Activated CD8-positive, alpha-beta memory T cell treated with anti-CD3 and anti-CD28 coated beads for 48 hours (primary cell): ENCODE results near the gene NELFCD.
"Not testable (repeated sequence)": the region's sequence is repeated elsewhere in the genome, so short reads cannot be mapped to it uniquely, and the experiment has no call there.

Experiments
- DNase-seq, 3 experiments: peaks; one replicate each; pipeline ENCODE4 v3.0.0-alpha.2; 2020; ENCODE audit warnings: low read depth in 2 of 3, low spot score in 2 of 3

NELFCD gene

DNA sequence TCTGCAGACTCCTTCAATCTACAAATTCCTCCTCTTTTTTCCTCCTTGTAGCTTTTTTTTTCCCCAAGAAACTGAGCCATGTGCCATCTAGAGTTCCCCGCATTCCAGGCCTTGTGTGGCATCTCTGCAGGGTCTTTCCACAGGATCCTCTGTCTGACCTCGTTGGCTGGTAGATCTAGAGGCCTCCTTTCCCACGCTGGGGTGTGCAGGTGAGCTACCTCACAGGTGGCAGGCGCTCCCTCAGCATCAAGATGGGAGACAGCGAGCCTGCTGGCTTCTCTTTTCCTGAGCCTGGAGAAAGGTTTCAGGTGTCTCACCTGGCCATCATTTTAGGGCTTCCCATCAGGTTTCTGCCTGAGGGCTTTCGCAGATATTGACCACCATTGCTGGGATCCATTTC, 9.6 kb upstream of the NELFCD start:
- no peak for DNase-seq

- no peak for DNase-seq
Observed at GRCh38 chr20:58973179-58973578, 7.9 kb upstream of the NELFCD start.

DNA sequence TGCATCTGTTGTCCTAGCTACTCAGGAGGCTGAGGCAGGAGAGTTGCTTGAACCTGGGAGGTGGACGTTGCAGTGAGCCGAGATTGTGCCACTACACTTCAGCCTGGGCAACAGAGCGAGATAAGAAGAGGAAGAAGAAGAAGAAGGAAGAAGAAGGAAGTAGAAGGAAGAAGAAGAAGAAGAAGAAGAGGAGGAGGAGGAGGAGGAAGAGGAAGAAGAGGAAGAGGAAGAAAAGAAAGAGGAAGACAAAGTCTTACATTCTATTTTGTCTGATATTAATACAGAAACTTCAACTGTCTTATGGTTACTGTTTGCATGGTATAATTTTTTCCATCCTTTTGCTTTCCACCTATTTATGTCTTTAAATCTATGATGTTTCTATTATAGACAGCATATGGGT, 7.2 kb upstream of the NELFCD start:
- DNase-seq: no peak

DNA sequence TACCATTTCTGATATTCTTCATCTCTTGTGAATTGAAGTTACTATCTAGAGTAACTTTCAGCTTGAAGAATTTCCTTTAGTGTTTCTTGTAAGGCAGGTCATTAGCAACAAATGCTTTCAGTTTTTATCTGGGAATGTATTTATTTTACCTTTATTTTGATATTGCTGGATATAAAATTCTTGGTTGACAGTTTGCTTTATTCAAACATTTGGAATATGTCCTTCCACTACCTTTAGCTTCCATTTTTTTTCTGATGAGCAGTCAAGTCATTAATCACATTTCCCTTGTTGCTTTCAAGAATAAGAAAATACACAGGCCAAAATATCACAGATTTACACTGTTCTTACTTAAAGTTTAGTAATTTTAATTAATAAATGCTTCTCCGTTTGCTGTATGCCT, 5.7 kb upstream of the NELFCD start:
- no peak for DNase-seq

- DNase-seq: no peak
Observed at GRCh38 chr20:58976061-58976730, 4.9 kb upstream of the NELFCD start.

- DNase-seq: no peak
Observed at GRCh38 chr20:58978351-58979190, 2.5 kb upstream of the NELFCD start.

DNA sequence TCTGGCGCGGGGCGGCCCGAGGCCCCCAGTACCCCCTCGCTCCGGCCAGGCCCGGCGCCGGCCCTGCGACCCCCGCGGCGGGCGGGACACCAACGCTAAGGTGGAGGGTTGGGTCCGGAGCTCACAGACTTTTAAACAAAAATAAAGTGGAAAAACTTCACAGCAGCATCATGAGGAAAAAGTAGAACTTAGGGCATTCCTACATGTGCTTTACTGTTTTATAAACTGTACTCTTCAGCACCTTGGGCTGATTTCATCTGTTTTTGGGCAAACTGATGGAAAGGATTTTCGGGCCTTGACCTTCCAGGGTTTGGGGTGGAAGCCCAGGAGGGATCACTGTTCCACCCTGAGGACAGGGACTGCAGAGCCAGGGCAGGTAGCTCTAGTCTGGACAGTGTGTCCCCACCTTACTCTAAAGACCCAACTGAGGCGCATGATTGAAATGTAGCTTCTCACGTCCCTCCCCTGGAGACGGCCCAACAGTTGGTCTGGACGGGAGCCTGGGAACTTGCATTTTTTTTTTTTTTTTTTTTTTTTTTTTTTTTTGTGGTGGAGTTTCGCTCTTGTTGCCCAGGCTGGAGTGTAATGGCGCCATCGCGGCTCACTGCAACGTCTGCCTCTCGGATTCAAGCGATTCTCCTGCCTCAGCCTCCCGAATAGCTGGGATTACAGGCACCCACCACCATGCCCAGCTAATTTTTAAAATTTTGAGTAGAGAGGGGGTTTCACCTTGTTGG, 740 bp downstream of the NELFCD start:
- DNase-seq: no peak

- DNase-seq: no peak
Observed at GRCh38 chr20:58982406-58983114, 1.5 kb downstream of the NELFCD start.

DNA sequence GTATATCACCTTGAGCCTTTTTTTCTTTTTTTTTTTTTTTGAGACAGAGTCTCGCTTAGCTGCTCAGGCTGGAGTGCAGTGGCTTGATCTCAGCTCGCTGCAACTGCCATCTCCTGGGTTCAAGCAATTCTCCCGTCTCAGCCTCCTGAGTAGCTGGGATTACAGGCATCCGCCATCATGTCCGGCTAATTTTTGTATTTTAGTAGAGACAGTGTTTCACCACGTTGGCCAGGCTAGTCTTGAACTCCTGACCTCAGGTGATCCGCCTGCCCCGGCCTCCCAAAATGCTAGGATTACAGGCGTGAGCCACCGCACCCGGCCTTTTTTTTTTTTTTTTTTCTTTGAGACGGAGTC, 2.0 kb downstream of the NELFCD start:
- DNase-seq: not testable (repeated sequence)

GRCh38 chr20:58984691-58985090, 3.6 kb downstream of the NELFCD start:
- no peak for DNase-seq

GRCh38 chr20:58985656-58986055, 4.6 kb downstream of the NELFCD start:
- no peak for DNase-seq

DNA sequence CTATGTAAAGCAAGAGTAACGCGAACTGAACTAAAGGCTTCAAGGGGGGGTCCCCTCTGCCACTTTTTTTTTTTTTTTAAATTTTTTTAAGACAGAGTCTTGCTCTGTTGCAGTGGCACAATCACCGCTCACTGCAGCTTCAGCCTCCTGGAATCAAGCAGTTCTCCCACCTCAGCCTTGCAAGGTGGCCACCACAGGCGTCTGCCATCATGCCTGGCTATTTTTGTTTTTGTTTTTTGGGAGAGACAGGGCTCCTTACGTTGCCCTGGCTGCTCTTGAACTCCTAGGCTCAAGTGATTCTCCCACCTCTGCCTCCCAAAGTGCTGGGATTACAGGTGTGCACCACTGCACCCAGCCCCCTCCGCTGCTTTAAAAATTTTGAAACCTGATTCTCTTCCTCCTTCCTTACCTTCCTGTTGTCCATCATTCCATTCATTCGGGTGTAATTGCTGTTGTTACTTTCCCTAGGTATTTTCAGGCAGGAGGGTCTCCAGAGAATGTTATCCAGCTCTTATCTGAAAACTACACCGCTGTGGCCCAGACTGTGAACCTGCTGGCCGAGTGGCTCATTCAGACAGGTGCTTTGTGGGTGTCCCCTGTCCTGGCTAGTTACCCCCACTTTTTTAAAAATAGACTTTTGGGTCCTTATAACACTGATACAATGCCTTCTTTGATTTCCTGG, 5.4 kb downstream of the NELFCD start:
- no peak for DNase-seq

- no peak for DNase-seq
Observed at GRCh38 chr20:58986968-58987517, 6.0 kb downstream of the NELFCD start.

- DNase-seq: no peak
Observed at GRCh38 chr20:58987790-58988564, 6.9 kb downstream of the NELFCD start.

DNA sequence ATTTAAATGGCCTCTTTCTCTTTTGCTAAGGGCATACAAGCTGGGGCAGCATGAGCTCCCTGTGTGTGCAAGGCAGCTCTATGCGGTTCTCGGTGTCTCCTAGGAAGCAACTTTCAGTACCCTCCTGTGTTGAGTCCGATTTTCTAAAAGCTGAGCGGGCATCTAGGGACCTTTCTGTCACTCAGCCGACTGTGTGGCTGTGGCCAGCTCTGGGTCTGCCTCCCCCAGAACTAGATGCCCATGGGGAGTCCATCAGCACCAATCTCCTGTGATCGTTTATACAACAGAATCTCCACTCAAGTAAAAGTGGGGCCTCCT, 7.5 kb downstream of the NELFCD start:
- DNase-seq: no peak

DNA sequence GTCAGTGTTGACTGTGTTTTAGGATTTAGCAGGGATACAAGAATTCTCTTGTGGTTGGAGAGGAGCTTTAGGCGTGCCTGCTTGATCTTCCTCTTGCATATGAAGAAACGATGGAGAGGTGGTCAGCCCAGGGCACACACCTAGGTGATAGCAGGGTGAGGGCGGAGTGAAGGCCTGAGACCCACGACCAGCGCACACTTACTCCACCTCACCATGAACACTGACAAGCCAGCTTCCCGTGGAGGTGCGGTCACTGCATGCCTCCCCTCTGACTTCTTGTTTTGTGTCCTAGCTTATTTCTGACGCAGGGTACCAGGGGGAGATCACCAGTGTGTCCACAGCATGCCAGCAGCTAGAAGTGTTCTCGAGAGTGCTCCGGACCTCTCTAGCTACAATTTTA, 8.1 kb downstream of the NELFCD start:
- DNase-seq: no peak

DNA sequence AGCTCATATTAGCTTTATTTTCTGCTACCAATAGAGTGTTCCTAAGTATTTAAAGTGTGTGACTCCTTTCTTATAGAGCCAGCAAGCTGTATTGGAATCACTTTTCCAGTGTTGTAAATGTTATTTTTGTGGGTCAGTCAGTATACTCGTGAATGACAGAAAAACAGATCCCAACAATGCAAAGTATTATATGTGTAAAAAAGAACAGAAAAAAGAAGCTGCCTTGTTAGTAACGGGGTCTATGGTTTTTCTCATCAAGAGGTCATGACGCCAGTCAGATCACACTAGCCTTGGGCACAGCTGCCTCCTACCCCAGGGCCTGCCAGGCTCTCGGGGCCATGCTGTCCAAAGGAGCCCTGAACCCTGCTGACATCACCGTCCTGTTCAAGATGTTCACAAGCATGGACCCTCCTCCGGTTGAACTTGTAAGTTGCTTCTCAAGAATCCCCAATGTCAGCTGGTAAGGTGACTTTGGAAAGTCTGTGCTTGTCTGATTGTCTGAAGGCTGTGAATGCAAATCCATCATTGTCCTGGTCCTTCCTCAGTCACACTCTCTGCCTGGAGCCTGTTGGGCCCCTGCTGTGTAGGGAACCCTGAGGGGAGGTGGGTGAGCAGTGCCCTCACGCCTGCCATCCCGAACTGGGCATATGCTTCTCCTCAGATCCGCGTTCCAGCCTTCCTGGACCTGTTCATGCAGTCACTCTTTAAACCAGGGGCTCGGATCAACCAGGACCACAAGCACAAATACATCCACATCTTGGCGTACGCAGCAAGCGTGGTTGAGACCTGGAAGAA, 9.8 kb downstream of the NELFCD start:
- no peak for DNase-seq

DNA sequence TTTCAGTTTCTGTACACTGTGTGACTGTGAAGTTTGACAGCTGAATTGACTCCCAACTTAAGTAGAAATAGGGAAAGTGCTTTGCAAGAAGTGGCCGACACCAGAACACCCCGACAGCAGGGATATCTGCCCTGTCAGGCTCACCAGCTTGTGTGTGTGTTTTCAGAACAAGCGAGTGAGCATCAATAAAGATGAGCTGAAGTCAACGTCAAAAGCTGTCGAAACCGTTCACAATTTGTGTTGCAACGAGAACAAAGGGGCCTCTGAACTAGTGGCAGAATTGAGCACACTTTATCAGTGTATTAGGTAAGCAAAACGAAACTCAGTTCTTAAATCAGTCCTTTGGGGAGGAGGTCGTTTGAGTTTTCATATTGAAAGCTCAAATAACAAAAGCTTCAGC, 10.7 kb downstream of the NELFCD start:
- DNase-seq: no peak

DNA sequence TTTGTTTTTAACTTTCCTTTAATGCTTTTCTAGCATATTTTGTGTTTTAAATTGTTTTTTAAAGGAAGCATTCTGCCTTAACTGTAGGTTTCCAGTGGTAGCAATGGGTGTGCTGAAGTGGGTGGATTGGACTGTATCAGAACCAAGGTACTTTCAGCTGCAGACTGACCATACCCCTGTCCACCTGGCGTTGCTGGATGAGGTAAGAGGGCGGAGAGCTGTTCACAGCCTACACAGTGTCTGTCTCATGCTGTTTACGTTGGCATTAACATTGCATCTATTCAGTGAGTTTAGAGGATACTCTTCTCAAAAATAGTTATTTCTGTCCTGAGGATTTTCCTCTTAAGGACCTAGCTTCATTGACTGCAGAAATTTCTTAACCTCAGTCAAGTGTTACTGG, 11.9 kb downstream of the NELFCD start:
- DNase-seq: no peak
